Endothelial cell of umbilical vein (primary cell): Measurements from ENCODE around the gene KLHL6. TPM values are rescaled to one million over a fixed set of nuclear protein-coding genes. Genes with fewer than 3 reads are reported as not detected.
A peak's percentile ranks its signal among the peaks of the same experiment; 100 is the strongest.

ENCODE experiments used
- BruUV-seq: library from RNA; stranded (reverse); fragments of 400-500 nt; replicated peaks from 2 replicates; lab custom pipeline; 2021; lab: Mats Ljungman, UMichigan
- CTCF ChIA-PET: fragments of 300-600, 350-600 bp; sonication (Branson Sonifier 250); formaldehyde crosslinking; loops from one replicate; lab custom pipeline; 2021; ENCODE audit warnings: antibody characterized with exemption, inconsistent platforms; lab: Charles Lee
- POLR2A ChIA-PET: fragments of 300-600, 350-600 bp; sonication (Branson Sonifier 250); formaldehyde crosslinking; loops from one replicate; lab custom pipeline; 2021; ENCODE audit warnings: antibody characterized with exemption, inconsistent platforms; lab: Charles Lee
- DNase-seq: peaks from one replicate; pipeline ENCODE4 v3.0.0-alpha.2; 2011; ENCODE audit warnings: low read depth, low spot score
- FAIRE-seq: peaks from 2 replicates; lab custom pipeline; 2011; peaks lifted over from hg19 to GRCh38; lab: Jason Lieb, UNC
- H2AFZ ChIP-seq: 2 replicates; pipeline ENCODE4 v1.6.0; 2012; ENCODE audit warnings: low read depth, low read length, control low read depth, inconsistent platforms
- H3K27ac ChIP-seq: 2 replicates; pipeline ENCODE4 v1.5.1; 2011; ENCODE audit warnings: low read depth, mild to moderate bottlenecking, control low read depth, low read length, moderate library complexity; ENCODE audit not compliant: insufficient read depth
- H3K27me3 ChIP-seq, 2 experiments: 2 replicates each; pipeline versions ENCODE4 v1.6.0 to v1.6.1; 2011; ENCODE audit warnings: low read length in 2 of 2, mixed read lengths in 1 of 2; ENCODE audit not compliant: control insufficient read depth in 2 of 2, insufficient read depth in 2 of 2
- H3K36me3 ChIP-seq, 2 experiments: 2 replicates in 1 of 2; 3 replicates in 1 of 2; pipeline ENCODE4 v1.5.1; 2011; ENCODE audit warnings: low read length in 2 of 2, mild to moderate bottlenecking in 1 of 2, moderate library complexity in 1 of 2; ENCODE audit not compliant: control insufficient read depth in 2 of 2, insufficient read depth in 2 of 2; ENCODE audit errors: extremely low read depth in 1 of 2
- H3K4me1 ChIP-seq: 3 replicates; pipeline ENCODE4 v1.5.1; 2011; ENCODE audit warnings: mild to moderate bottlenecking, low read length; ENCODE audit not compliant: control insufficient read depth, insufficient read depth; ENCODE audit errors: extremely low read depth
- H3K4me2 ChIP-seq: 2 replicates; pipeline ENCODE4 v1.6.1; 2011; ENCODE audit warnings: low read length, control low read depth, mixed read lengths; ENCODE audit not compliant: insufficient read depth
- H3K4me3 ChIP-seq, 3 experiments: fragments of 200-600 bp in 1 of 3; sonication (generic), shearing (Covaris generic) in 1 of 3; replicated peaks in 1 of 3; 2 replicates each; pipeline ENCODE4 v1.5.1; 2011 to 2016; ENCODE audit warnings: control low read depth in 3 of 3, low read length in 3 of 3, mild to moderate bottlenecking in 2 of 3, inconsistent platforms in 1 of 3, low read depth in 1 of 3, moderate library complexity in 1 of 3; ENCODE audit not compliant: insufficient read depth in 1 of 3
- H3K79me2 ChIP-seq: 2 replicates; pipeline ENCODE4 v1.6.0; 2012; ENCODE audit warnings: low read length, inconsistent platforms; ENCODE audit not compliant: control insufficient read depth, insufficient read depth
- H3K9ac ChIP-seq: replicated peaks from 2 replicates; pipeline ENCODE3; 2011; ENCODE audit warnings: low read length, control low read depth; ENCODE audit not compliant: insufficient read depth; ENCODE audit errors: extremely low read depth
- H3K9me1 ChIP-seq: replicated peaks from 3 replicates; pipeline ENCODE4 v1.6.0; 2011; ENCODE audit warnings: mild to moderate bottlenecking, low read length; ENCODE audit not compliant: control insufficient read depth, insufficient read depth; ENCODE audit errors: extremely low read depth
- H3K9me3 ChIP-seq: replicated peaks from 2 replicates; pipeline ENCODE4 v1.5.1; 2012; ENCODE audit warnings: low read length, inconsistent platforms; ENCODE audit not compliant: control insufficient read depth, insufficient read depth
- H4K20me1 ChIP-seq: replicated peaks from 2 replicates; pipeline ENCODE3; 2011; ENCODE audit warnings: mild to moderate bottlenecking, low read length; ENCODE audit not compliant: control insufficient read depth, insufficient read depth; ENCODE audit errors: extremely low read depth
- EZH2 ChIP-seq: IDR thresholded peaks from 2 replicates; pipeline ENCODE4 v1.6.1; 2012; ENCODE audit warnings: borderline replicate concordance, low read depth, mild to moderate bottlenecking, moderate library complexity, low read length, inconsistent platforms; ENCODE audit not compliant: severe bottlenecking
- FOS ChIP-seq: IDR thresholded peaks from 2 replicates; pipeline ENCODE4 v1.6.1; 2011; ENCODE audit warnings: mild to moderate bottlenecking, low read length, moderate library complexity, borderline replicate concordance; ENCODE audit not compliant: insufficient read depth
- GATA2 ChIP-seq: IDR thresholded peaks from 2 replicates; pipeline ENCODE4 v1.7.0; 2011; ENCODE audit warnings: low read depth, mild to moderate bottlenecking, moderate library complexity, mixed read lengths, low read length; ENCODE audit not compliant: insufficient read length, insufficient read depth
- JUN ChIP-seq: IDR thresholded peaks from 2 replicates; pipeline ENCODE4 v1.6.1; 2011; ENCODE audit warnings: borderline replicate concordance, low read depth; ENCODE audit not compliant: insufficient read length, insufficient read depth
- MAX ChIP-seq: IDR thresholded peaks from 2 replicates; pipeline ENCODE4 v1.6.1; 2011; ENCODE audit not compliant: insufficient read depth, insufficient read length
- MYC ChIP-seq: IDR thresholded peaks from one replicate; pipeline ENCODE4 v1.6.1; 2011; ENCODE audit warnings: mild to moderate bottlenecking, low read depth, low read length
- POLR2A ChIP-seq: IDR thresholded peaks from 2 replicates; pipeline ENCODE4 v1.6.1; 2012; ENCODE audit warnings: low read depth, mild to moderate bottlenecking, control low read depth, low read length
- POLR2AphosphoS5 ChIP-seq: IDR thresholded peaks from 2 replicates; pipeline ENCODE4 v1.6.1; 2012; ENCODE audit warnings: low read depth, mild to moderate bottlenecking, control low read depth, low read length, moderate library complexity; ENCODE audit not compliant: insufficient read depth
- dilution Hi-C: fragments of 300-500 bp; cut with MboI; formaldehyde crosslinking; loops from one replicate; pipeline ENCODE4 v1.15.0; 2019; ENCODE audit warnings: low sequenced_read_pairs; ENCODE audit not compliant: extremely low pct_ligation_motif_present
- intact Hi-C: fragments of 100-400 bp; cut with micrococcal nuclease; formaldehyde crosslinking; loops from one replicate; pipeline ENCODE4 v1.10.0; 2022
- polyA plus RNA-seq, 4 experiments: library from polyadenylated mRNA; depleted of rRNA in 3 of 4; stranded (reverse) in 3 of 4; unstranded in 1 of 4; fragments of >200 nt; gene quantifications; 2 replicates each; pipeline versions ENCODE4 v1.2.1 to v1.2.3, GENCODE V29; 2011 to 2012; ENCODE audit warnings: missing spikeins in 1 of 4
- total RNA-seq: library from RNA; stranded (reverse); gene quantifications from 2 replicates; pipeline ENCODE4 v1.2.3, GENCODE V29; 2021
- TF ChIP-seq, protein P1 (sequence below), 2 donors: IDR thresholded peaks; 1 replicate in 1 of 2; 2 replicates in 1 of 2; pipeline ENCODE4 v1.5.1; 2011; ENCODE audit warnings: low read length in 2 of 2, mild to moderate bottlenecking in 2 of 2, moderate library complexity in 2 of 2, control low read depth in 1 of 2, inconsistent platforms in 1 of 2, low read depth in 1 of 2; ENCODE audit not compliant: insufficient read depth in 1 of 2; ENCODE audit errors: extremely low read depth in 1 of 2

Gene KLHL6
- total and polyA plus RNA-seq, 2 donors (not counting 3 experiments of a cell fraction or from before 2014, with no cell fraction given), result 5.7 to 12.6 TPM

- no peaks in the 10 kb centered on the region for H3K9me3 ChIP-seq
- H4K20me1 ChIP-seq, result no peaks in the 10 kb centered on the region
- no peak overlapping the region for H3K4me2 ChIP-seq
- H3K79me2 ChIP-seq, result peaks cover 2% of the 10 kb centered on the region
- no peak for TF ChIP-seq GATA2
- H3K27me3 ChIP-seq, result no peaks in the 10 kb centered on the region
- ChIA-PET CTCF (interaction anchor here (0.8 to 1.1 kb wide), 2 partner anchors 11 to 22 kb away, joined by 3 read pairs; no protein-coding TSS in a partner anchor), POLR2A (no interaction called here)
- H3K9ac ChIP-seq, result no peak overlapping the region
- H3K36me3 ChIP-seq, result no peaks in the 10 kb centered on the region
- dilution Hi-C loops (no loop called here), intact Hi-C loops (no loop called here)
- H3K4me3 ChIP-seq, result no peak overlapping the region
- FAIRE-seq (peak; percentile 31), DNase-seq (no peak)
- BruUV-seq, result no TSS peak
- H2AFZ ChIP-seq, result no peak overlapping the region
- no peak overlapping the region for H3K27ac ChIP-seq
- no peaks in the 10 kb centered on the region for H3K9me1 ChIP-seq
- no peaks in the 10 kb centered on the region for H3K4me1 ChIP-seq
These were observed 18.2 kb downstream of the KLHL6 start for GRCh38 chr3:183537295-183537730.

- Histone ChIP-seq H3K79me2 (no peaks in the 10 kb centered on the region), H3K9me3 (no peaks in the 10 kb centered on the region), H3K4me1 (no peaks in the 10 kb centered on the region), H4K20me1 (no peaks in the 10 kb centered on the region), H3K4me3 (no peak overlapping the region), H3K9ac (no peak overlapping the region), H2AFZ (no peak overlapping the region), H3K27me3 (no peaks in the 10 kb centered on the region), H3K9me1 (no peaks in the 10 kb centered on the region), H3K27ac (no peak overlapping the region), H3K36me3 (no peaks in the 10 kb centered on the region), H3K4me2 (no peak overlapping the region)
- BruUV-seq, result no TSS peak
- DNase-seq (no peak), FAIRE-seq (no peak)
- POLR2A ChIA-PET, result no interaction called here
- dilution Hi-C loops, result no loop called here
- CTCF ChIA-PET, result interaction anchor here (1.1 to 2.1 kb wide), 3 partner anchors 9 to 230 kb away, joined by 3 to 7 read pairs (median 3); no protein-coding TSS in a partner anchor
- intact Hi-C loops, result no loop called here
- no peak for TF ChIP-seq GATA2
- no peak for TF ChIP-seq POLR2A
- TF ChIP-seq EZH2, result no peak
- TF ChIP-seq POLR2AphosphoS5, result no peak
- TF ChIP-seq, protein P1, sequence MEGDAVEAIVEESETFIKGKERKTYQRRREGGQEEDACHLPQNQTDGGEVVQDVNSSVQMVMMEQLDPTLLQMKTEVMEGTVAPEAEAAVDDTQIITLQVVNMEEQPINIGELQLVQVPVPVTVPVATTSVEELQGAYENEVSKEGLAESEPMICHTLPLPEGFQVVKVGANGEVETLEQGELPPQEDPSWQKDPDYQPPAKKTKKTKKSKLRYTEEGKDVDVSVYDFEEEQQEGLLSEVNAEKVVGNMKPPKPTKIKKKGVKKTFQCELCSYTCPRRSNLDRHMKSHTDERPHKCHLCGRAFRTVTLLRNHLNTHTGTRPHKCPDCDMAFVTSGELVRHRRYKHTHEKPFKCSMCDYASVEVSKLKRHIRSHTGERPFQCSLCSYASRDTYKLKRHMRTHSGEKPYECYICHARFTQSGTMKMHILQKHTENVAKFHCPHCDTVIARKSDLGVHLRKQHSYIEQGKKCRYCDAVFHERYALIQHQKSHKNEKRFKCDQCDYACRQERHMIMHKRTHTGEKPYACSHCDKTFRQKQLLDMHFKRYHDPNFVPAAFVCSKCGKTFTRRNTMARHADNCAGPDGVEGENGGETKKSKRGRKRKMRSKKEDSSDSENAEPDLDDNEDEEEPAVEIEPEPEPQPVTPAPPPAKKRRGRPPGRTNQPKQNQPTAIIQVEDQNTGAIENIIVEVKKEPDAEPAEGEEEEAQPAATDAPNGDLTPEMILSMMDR (IDR thresholded peaks at IDR 0.05; ENCODE audit: extremely low read depth in 1 of 2, insufficient read depth in 1 of 2, low read depth in 1 of 2, low read length in 2 of 2), result no peak
- TF ChIP-seq MAX, result no peak
- TF ChIP-seq JUN, result no peak
- no peak for TF ChIP-seq FOS
- TF ChIP-seq MYC, result no peak
These were observed 19.1 kb downstream of the KLHL6 start for GRCh38 chr3:183536238-183536880.
